ENCODE data around the gene ECPAS.

The ECPAS gene

DNA sequence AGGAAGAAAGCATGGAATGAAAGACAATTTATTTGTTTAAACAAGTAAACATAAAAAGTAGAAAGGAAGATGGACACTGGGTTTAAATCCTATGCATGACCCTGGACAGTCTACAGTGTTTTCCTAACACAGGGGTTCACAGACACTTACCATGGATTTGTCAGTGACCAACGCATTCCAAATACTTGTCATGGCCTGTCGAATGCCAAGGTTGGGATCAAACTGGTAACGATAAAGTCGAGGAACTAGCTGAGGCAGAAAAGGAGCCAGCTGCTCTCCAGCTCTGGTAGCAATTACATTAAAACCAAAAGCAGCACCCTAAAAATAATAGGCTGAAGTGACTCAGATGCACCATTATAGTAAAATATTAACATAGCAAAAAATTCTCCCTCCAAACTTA lies 94.8 kb downstream of the ECPAS start:
- TF ChIP-seq, protein P1, sequence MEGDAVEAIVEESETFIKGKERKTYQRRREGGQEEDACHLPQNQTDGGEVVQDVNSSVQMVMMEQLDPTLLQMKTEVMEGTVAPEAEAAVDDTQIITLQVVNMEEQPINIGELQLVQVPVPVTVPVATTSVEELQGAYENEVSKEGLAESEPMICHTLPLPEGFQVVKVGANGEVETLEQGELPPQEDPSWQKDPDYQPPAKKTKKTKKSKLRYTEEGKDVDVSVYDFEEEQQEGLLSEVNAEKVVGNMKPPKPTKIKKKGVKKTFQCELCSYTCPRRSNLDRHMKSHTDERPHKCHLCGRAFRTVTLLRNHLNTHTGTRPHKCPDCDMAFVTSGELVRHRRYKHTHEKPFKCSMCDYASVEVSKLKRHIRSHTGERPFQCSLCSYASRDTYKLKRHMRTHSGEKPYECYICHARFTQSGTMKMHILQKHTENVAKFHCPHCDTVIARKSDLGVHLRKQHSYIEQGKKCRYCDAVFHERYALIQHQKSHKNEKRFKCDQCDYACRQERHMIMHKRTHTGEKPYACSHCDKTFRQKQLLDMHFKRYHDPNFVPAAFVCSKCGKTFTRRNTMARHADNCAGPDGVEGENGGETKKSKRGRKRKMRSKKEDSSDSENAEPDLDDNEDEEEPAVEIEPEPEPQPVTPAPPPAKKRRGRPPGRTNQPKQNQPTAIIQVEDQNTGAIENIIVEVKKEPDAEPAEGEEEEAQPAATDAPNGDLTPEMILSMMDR (conservative IDR thresholded peaks at IDR 0.05; ENCODE audit: control insufficient read depth, insufficient read depth, low read depth, low read length) = no peak
- no peak for DNase-seq (ENCODE audit: low read depth)
- H3K4me3 ChIP-seq (ENCODE audit: control insufficient read depth, low read depth, low read length) = no peak overlapping the region

DNA sequence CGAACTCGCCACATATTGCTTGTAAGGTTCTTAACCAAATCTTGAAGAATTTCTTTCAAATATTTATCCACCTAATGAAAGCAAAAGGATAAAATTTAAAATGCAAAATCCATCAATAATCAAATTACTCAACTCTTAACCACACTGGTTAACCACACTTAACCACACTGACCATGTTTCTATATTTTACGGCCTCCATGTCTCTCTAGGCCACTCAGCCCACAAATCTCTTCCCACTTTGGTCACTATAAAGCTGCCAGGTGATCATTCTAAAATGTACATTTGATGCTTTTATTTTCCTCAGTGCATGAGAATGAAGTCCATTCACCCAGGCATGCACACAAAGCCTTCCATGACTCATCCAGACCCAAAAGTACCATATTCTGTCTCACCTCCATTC lies 97.8 kb downstream of the ECPAS start:
- TF ChIP-seq, protein P1 (conservative IDR thresholded peaks at IDR 0.05; ENCODE audit: control insufficient read depth, insufficient read depth, low read depth, low read length) = no peak
- H3K4me3 ChIP-seq (ENCODE audit: control insufficient read depth, low read depth, low read length) = no peak overlapping the region
- peak; percentile 24 for DNase-seq (ENCODE audit: low read depth)

DNA sequence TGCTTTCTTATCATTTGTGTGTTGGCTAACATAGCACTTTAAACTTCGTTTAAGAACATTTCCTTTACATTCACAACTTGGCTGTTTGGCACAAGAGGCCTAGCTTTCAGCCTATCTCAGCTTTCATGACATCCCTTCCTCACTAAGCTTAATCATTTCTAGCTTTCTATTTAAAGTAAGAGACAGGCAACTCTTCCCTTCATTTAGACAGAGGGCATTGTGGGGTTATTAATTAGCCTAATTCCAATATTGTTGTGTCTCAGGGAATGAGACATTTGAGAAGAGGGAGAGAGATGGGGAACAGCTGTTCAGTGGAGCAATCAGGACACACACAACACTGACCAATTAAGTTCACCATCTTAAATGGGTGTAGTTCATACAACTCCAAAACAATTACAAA lies 103.2 kb downstream of the ECPAS start:
- no peak overlapping the region for H3K4me3 ChIP-seq (ENCODE audit: control insufficient read depth, low read depth, low read length)
- TF ChIP-seq, protein P1 (conservative IDR thresholded peaks at IDR 0.05; ENCODE audit: control insufficient read depth, insufficient read depth, low read depth, low read length) = no peak
- no peak for DNase-seq (ENCODE audit: low read depth)

DNA sequence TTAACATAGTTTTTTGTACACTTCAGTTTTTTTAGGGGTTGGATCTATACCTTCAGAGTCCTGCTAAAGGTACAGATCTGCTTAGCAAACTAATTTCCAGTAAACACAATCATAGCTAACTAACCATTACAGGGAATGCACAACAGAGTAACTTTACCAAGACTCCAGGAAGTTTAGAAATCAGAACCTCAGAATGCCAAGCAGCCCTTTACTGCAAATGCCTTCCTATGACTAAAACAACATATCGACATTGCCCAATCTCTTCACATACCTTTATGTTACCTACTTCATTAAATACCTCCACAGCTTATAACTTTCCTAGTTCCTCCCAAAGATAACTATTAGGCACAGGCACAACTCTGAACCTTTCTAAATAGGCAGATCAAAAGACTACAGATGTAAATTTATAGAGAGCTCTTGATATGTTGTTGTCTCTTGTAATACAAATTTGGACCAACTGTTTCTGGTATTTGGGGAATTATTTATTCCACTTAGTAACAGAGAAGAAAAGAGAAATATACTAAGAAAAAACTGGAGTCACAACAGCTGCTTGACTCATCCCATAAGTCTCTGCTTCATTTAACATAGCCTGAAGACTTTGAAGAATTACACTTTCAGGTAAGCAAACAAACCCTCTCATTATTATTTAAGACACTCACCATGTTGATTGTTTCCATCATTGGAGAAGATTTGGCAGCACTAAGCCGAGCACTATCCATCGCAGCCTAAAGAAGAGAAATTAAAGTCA lies 108.2 kb downstream of the ECPAS start:
- DNase-seq (ENCODE audit: low read depth) = peak; percentile 17
- H3K4me3 ChIP-seq (ENCODE audit: control insufficient read depth, low read depth, low read length) = no peak overlapping the region
- TF ChIP-seq, protein P1 (conservative IDR thresholded peaks at IDR 0.05; ENCODE audit: control insufficient read depth, insufficient read depth, low read depth, low read length) = no peak

DNA sequence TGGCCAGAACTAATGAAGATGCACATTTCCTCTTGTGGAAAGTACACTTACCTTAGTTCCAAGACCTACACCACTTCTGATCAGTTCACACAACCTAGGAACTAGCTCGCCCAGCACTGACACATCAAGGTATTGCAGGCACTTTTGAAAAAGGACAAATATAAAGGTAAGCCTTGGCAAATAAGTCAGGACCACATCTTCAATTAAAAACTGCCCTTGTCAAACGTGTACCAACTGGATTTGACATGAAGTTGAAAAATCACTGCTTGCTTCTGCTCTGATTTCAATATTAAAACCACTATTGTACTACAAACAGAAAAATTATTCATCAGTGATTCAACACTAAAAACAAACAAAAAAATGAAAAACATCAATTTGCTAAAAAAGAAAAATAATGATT lies 109.1 kb downstream of the ECPAS start:
- H3K4me3 ChIP-seq (ENCODE audit: control insufficient read depth, low read depth, low read length) = no peak overlapping the region
- TF ChIP-seq, protein P1 (conservative IDR thresholded peaks at IDR 0.05; ENCODE audit: control insufficient read depth, insufficient read depth, low read depth, low read length) = no peak
- DNase-seq (ENCODE audit: low read depth) = no peak

DNA sequence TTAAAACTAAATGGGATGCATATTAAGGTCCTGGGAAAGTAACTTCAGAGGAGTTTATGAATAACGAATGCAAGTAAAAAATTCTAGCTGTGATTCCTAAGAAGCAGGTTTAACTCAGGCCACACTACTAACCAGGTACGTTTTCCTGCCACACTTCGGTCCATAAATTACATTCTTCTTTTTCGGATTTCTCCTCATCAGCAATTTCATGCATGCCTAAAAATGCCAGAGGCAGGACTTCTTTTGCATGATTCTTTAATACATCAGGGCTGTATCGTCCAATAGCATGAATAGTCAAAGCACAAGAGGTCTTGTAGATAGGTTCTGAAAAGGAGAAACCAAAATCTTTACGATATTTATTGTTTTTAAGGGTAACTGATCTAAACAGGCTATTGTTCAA lies 111.9 kb downstream of the ECPAS start:
- no peak for DNase-seq (ENCODE audit: low read depth)
- H3K4me3 ChIP-seq (ENCODE audit: control insufficient read depth, low read depth, low read length) = no peak overlapping the region
- TF ChIP-seq, protein P1 (conservative IDR thresholded peaks at IDR 0.05; ENCODE audit: control insufficient read depth, insufficient read depth, low read depth, low read length) = no peak

Measured in fibroblast of mammary gland (primary cell).